Kasumi-1 (cell line): ENCODE data around the gene JUNB.
A peak's percentile ranks its signal among the peaks of the same experiment; 100 is the strongest.
"Not testable (repeated sequence)": the region's sequence is repeated elsewhere in the genome, so short reads cannot be mapped to it uniquely, and the experiment has no call there.

Experiments
- DNase-seq, 2 experiments: peaks; one replicate each; lab custom pipeline; 2025; lab: John Stamatoyannopoulos, UW

JUNB gene

DNA sequence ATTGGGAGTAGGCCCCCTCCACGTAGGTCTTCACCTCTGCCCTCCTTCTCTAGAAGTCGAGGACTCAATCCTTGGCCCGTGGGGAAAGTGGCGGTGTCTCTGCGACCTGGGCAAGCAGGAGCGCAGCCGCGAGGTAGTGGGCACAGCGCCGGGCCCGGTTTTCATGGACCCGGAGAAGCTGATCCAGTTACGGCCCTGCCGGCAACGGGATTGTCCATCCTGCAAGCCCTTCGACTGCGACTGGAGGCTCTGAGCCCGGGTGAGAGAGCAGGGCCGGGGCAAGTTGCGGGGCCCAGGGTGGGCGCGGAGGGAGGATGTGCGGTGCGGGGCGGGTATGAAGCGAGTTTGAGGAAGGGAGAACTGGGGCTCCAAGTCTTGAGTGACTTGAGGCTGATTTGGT is 12.8 kb downstream of the JUNB start:
- no peak for DNase-seq

DNA sequence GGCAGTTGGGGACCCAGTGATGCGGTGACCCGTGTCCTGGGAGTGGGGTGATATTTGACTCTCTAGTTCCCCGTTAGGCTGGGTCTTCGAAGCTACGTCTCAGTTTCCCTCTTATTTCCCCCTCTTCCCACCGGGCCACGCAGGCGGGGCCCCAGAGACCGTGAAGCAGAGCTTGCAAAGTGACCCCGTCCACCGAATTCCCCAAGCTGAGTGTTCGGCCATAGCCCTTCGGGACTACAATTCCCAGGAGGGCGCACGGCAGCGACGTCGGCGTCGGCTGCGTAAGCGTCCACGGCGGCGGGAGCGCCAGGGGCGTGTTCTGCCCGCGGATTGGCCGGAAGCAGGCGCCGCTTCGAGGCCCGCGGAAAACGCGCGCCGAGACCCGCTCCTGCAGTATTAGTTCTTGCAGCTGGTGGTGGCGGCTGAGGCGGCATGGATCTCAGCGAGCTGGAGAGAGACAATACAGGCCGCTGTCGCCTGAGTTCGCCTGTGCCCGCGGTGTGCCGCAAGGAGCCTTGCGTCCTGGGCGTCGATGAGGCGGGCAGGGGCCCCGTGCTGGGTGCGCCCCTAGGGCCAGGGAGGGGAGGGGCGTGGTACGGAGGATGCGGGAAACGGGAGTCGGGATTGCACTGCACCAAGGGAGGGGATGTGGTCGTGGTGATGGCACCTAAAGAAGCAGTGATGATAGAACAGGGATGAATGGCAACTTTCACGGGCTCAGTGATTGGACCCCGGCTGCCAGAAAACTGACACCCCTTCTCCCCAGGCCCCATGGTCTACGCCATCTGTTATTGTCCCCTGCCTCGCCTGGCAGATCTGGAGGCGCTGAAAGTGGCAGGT is 15.2 kb downstream of the JUNB start, which contains the start of gene RNASEH2A:
Gene RNASEH2A, plus strand, starts transcription at position 343 of the 840 bp plus-strand sequence. Its CDS starts 90 bp downstream, at position 433.
- DNase-seq: peak; percentile 75 to 87

GRCh38 chr19:12815088-12815487 is 23.8 kb downstream of the JUNB start:
- no peak for DNase-seq

GRCh38 chr19:12817188-12817587 is 25.9 kb downstream of the JUNB start:
- DNase-seq: not testable (repeated sequence)

DNA sequence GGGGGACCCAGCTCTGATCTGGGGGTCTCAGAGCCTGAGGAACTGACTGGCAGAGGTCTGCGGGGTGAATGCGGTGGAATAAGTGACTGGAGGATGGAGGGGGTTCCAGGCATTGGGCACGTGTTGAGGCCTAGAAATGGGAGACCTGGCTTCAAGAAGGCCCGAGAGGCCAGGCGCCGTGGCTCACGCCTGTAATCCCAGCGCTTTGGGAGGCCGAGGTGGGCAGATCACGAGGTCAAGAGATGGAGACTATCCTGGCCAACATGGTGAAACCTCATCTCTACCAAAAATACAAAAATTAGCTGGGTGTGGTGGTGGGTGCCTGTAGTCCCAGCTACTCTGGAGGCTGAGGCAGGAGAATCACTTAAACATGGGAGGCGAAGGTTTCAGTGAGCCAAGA is 26.5 kb downstream of the JUNB start:
- DNase-seq: not testable (repeated sequence)

GRCh38 chr19:12821761-12822160 is 30.5 kb downstream of the JUNB start:
- no peak for DNase-seq

DNA sequence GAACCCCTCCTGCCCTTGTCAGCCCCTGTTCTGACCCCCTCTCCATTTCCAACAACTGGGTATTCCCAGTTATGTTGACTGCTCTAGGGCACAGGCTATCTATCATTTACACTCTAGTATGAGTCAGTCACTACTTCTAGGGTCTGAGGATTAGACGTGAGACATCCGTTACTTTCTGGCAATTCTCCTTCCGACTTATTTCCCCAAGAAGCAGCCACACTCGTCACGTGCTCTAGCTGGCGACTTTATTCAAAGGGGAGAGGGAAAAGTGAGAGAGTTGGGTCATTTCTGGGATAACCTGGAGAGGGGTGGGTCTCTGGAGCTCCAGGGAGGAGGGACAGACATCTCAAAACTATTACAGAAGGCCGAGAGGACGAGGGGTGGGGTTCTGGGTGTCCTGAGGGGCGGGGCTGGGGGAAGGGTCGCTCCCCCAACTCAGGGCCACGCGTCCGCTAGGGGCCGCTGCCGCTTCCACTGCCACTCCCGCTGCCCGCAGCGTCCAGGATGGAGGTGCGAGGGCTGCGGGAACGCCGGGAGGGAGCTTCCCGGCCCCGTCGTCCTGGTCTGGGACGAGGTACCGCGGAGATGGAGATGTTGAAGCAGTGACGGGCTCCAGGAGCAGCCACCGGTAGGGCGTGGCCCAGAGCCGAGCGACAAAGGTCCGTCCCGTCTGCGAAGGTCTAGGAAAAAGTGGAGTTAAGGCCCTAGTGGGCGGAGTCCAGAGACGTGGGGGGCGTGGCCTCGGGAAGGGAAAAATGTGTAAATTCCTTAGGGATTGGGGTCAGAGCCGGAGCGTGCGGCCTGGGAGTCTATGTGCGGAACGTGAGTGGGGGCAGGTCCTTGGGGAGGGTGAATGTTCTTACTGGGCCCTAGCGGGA is 34.2 kb downstream of the JUNB start:
- no peak for DNase-seq

GRCh38 chr19:12828494-12828893 is 37.2 kb downstream of the JUNB start:
- peak; percentile 52 to 65 for DNase-seq

GRCh38 chr19:12833418-12833737 is 42.1 kb downstream of the JUNB start:
- DNase-seq: no peak

- no peak for DNase-seq
Measured at GRCh38 chr19:12833738-12834565, 42.7 kb downstream of the JUNB start.

- DNase-seq: no peak
Measured at GRCh38 chr19:12834566-12834943, 43.3 kb downstream of the JUNB start, which contains the start of gene RTBDN. Gene RTBDN, minus strand, starts transcription at chr19:12834579. Its CDS starts 4,600 bp downstream, at chr19:12829979.

DNA sequence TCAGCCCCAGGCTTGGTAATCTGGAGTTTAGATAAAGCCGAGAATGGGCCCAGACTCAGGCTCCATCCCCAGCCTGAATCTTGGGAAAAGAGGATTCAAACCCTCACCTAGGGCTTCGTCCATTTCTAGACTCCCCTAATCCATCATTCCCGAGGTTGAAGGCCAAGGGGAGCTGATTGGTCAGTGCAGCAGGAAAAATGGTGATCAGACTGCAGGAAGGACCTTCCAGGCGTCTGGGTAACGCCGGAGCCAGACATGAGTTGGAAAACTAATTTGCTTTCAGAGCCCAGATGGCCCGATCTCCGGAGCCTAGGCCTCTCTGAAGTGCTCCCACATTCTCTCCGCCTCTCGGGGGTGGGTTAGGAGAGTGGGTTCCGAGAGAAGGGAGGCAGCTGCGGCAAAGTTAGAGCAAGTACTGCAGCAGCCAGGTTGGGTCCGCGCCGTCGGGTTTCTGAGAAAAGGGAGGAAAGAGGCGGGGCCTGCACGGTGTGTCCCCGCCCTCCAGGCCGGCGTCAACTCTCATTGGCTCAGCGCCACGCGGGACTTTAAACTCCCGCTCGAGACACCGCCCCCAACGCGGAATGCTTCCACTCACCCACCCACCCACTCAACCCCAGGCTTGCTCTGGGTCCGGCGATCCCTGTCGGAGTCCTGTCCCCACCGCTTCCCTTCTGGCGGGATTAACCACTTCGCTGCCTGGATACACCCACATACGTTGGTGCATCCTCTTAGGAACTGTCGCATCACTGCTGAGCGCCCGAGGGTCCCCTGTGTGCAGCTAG is 43.9 kb downstream of the JUNB start:
- DNase-seq: no peak

GRCh38 chr19:12836529-12836863 is 45.2 kb downstream of the JUNB start:
- DNase-seq: no peak

DNA sequence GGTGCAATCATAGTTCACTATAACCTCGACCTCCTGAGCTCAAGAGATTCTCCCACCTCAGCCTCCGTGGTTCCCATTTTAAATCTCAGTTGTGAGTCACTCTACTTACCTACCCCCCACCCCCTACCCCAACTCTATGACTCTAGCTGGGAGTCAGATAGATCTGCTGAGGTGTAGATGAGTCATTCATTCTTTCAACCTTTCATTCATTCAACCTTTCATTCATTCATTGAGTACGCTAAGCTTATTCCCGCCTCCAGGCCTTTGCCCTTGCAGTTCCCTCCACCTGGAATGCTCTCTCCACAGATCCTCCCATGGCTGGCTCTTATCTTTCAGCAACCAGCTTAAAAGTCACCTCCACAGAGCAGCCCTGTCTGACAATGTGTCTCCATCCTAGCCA is 45.9 kb downstream of the JUNB start:
- DNase-seq: no peak

GRCh38 chr19:12838182-12838885 is 47.0 kb downstream of the JUNB start, which contains the start of gene MAST1:
Gene MAST1, plus strand, starts transcription at chr19:12838515. Its CDS starts 58 bp downstream, at chr19:12838573.
- DNase-seq: peak; percentile 39 to 41

DNA sequence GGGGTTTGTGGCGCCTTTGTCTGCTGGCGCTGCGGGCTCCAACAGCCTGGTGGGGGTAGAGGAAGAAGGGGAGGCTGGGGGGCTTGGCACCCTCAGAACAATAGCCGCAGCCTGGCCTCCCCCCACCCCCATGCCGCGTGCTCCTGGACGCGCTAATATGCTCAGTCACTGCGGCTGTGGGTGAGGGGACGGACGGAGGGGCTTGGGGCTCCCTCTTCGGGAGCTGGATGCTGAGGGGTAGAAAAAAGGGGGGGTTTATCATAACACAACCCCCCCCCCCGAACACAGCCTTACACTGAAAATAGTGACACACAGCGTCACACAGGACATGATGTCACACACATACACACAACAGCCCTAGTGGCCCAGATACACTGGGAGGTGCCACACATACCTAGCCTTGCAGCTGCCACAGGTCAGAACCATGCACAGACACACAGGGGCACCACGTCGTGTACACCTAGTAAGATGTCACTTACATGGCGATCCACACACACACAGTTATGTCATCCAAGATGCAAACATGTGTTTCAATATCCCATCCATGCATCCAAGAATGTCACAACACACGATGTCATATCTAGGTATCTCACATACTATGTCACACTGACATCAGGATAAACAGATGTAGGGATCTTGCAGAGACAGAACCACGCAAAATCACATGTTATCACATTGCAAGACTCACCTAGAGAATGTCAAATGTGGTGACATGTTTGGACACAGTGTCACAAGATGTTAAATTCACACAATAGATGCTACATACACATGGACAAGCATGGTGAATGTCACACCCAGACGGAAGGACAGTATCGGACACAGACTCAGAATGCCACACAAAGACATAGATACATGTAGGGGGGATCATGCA is 47.8 kb downstream of the JUNB start:
- DNase-seq: no peak

DNA sequence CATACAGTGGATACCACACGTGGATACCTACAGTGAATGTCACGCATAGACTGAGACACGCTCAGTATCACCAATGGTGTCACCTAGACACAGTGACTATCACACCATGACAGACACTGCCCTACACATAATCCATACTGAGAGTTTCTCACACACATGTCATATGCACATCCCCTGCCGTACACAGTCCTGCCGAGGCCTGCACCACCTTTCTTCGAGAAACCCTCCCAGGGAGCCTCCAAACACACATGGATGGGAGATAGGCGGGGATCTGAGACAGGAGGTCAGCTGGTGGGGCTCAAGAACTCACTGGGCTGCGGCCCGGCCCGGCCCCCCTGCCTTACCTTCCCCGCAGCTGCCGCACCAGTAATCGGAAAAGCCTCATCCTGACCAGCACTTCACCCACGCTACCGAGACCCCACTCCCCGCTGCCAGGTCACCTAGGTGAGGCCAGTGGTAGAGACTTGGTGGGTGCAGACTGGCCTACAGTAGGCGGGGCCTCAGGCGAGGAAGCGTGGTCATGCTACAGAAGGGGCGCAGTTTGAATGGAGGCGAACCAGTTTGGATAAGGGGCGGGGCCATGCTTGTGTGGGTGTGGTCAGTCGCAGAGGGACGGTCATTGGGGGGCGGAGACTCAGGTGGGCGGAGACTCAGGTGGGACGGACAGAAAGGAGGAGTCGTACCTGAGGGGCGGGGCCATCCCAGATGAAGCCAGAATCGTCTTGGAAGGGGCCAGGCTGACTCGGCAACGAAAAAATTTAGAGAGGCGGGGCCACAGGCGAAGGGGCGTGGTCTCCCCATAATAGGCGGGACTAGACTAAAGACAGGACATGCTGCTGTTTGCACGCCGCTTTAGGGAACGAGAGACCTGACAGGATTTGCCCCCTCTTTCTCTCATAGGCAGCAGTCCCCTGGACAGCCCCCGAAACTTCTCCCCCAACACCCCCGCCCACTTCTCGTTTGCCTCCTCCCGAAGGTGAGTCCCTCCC is 49.1 kb downstream of the JUNB start:
- no peak for DNase-seq

DNA sequence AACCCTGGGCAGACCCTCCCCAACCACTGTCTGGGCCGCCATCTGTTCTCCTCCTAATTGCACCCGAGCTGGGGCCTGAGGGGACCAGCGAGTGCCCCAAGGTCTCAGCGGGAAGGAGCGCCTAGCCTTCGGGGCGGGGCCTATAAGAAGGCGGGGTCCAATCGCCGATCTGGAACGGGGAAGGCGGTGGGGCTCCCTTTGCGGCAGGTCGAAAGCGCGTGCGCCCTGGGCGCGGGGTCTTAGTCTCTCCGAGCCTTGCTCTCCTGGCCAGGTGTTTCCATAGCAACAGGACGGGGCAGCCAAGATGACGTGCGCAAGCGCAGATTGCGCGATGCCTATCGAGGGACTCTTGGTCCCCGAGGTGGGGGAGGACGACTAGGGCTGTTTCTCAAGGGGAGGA is 49.8 kb downstream of the JUNB start:
- no peak for DNase-seq
